ENCODE data around the gene CCND2. TPM values are rescaled to one million over a fixed set of nuclear protein-coding genes. Genes with fewer than 3 reads are reported as not detected.

The CCND2 gene
- total and polyA plus RNA-seq, 4 donors = 0.50 to 16.5 (median 3.0) TPM

DNA sequence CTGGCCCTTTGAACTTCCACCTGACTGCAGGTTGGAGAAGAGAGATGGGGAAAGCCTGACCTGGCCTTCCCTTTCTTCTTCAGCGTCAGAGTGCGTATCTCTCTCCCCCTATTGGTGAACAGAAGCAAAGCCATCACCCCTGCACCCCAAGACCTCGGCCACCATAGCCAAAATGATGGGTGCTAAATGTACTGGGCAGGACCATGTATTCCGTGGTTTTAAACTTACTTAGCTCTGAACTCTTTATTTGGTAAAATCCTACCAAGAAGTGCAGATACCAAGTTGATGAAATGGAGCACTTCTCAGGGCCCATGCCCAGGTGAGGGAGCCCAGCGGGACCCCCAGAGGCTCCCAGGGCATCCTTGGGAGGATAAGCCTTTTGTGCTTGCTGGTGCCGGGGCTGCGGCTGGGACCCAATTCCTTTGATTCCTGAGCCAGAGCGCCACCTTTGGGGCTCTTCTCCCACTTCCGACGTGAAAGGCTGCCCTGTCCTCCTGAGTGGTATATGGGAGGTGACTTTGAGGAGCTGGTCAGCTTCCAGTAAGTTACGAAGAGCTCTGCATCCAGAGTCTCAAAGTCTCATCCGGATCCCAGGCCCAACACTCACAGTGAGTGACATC, 9.4 kb downstream of the CCND2 start:
- Histone ChIP-seq H3K9me3 (ENCODE audit: control insufficient read depth in 4 of 4, low read length in 3 of 4) (no peaks in the 10 kb centered on the region), H3K36me3 (ENCODE audit: control insufficient read depth in 4 of 4, insufficient read depth in 3 of 4, low read depth in 1 of 4, low read length in 3 of 4) (no peaks in the 10 kb centered on the region), H3K4me3 (ENCODE audit: low read depth in 1 of 3, low read length in 3 of 3) (no peak overlapping the region), H3K27ac (ENCODE audit: low read depth in 1 of 2, low read length in 2 of 2) (no peak overlapping the region), H3K27me3 (ENCODE audit: control insufficient read depth in 4 of 4, insufficient read depth in 4 of 4, low read length in 3 of 4) (peaks cover 0 to 3% (median 0%) of the 10 kb centered on the region in 4 donors), H3K9ac (ENCODE audit: low read depth in 1 of 2, low read length in 2 of 2) (no peak overlapping the region), H3K4me1 (ENCODE audit: control insufficient read depth in 4 of 4, insufficient read depth in 4 of 4, low read length in 3 of 4) (peaks cover 0 to 4% (median 0%) of the 10 kb centered on the region in 4 donors)
- 69% methylated on average over 12 of the region's 12 CpGs for WGBS
- TF ChIP-seq HNF4A (conservative IDR thresholded peaks at IDR 0.05) = no peak
- TF ChIP-seq FOXA1 (IDR thresholded peaks at IDR 0.05) = no peak
- TF ChIP-seq ATF3 (IDR thresholded peaks at IDR 0.05) = no peak
- TF ChIP-seq NR2F2 (IDR thresholded peaks at IDR 0.05) = no peak
- TF ChIP-seq FOXA2 (IDR thresholded peaks at IDR 0.05) = no peak
- TF ChIP-seq MAX (IDR thresholded peaks at IDR 0.05) = no peak
- TF ChIP-seq TAF1 (conservative IDR thresholded peaks at IDR 0.05) = no peak
- TF ChIP-seq ZBTB33 (IDR thresholded peaks at IDR 0.05) = no peak
- no peak for TF ChIP-seq RXRA (IDR thresholded peaks at IDR 0.05)
- TF ChIP-seq HNF4G (IDR thresholded peaks at IDR 0.05) = no peak
- no peak for DNase-seq (ENCODE audit: low spot score)

DNA sequence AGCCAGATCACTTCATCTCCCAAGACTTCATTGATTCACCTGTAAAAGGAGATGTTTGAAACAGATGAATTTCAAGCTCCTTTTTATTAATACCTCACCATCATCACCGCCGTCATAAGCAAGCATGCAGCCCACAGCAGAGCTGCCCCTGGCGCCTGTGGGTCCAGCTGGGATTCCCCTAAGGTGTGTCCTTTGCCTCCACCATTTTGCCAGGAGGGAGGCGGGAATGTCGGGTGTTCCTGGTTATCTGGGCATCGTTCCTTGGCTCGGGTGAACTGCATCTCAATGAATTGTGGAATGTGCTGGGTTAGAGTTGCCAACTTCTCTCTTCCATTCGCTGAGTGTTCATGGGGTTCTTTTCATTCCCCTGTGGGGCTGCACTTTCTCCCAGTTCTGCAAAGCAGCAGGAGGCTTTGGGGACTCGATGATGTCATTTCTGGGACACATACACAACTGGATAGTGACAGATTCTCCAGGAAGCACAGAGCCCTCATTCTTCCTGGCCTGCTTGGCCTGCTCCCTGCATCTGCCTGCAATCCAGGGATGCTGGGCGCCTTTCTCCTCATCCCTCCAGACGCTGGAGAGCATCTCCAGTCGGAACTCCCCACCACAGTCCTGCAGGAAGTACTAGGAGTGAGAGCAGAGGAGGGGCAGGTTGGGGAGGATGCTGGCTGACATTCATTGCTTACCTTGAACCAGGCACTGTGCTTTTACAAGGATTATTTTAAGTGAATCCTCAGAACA, 10.1 kb downstream of the CCND2 start:
- Histone ChIP-seq H3K9me3 (ENCODE audit: control insufficient read depth in 4 of 4, low read length in 3 of 4) (no peaks in the 10 kb centered on the region), H3K4me3 (ENCODE audit: low read depth in 1 of 3, low read length in 3 of 3) (no peak overlapping the region), H3K27ac (ENCODE audit: low read depth in 1 of 2, low read length in 2 of 2) (no peak overlapping the region), H3K27me3 (ENCODE audit: control insufficient read depth in 4 of 4, insufficient read depth in 4 of 4, low read length in 3 of 4) (peaks cover 0 to 3% (median 0%) of the 10 kb centered on the region in 4 donors), H3K4me1 (ENCODE audit: control insufficient read depth in 4 of 4, insufficient read depth in 4 of 4, low read length in 3 of 4) (peaks cover 0 to 4% (median 0%) of the 10 kb centered on the region in 4 donors), H3K9ac (ENCODE audit: low read depth in 1 of 2, low read length in 2 of 2) (no peak overlapping the region), H3K36me3 (ENCODE audit: control insufficient read depth in 4 of 4, insufficient read depth in 3 of 4, low read depth in 1 of 4, low read length in 3 of 4) (no peaks in the 10 kb centered on the region)
- 76% methylated on average over 12 of the region's 12 CpGs for WGBS
- TF ChIP-seq SP1 (IDR thresholded peaks at IDR 0.05) (no peak), TAF1 (conservative IDR thresholded peaks at IDR 0.05) (no peak), HNF4G (IDR thresholded peaks at IDR 0.05) (no peak), YY1 (IDR thresholded peaks at IDR 0.05) (no peak), FOXA2 (IDR thresholded peaks at IDR 0.05) (no peak), NR2F2 (IDR thresholded peaks at IDR 0.05) (no peak), EGR1 (IDR thresholded peaks at IDR 0.05; ENCODE audit: low read depth in 2 of 2) (no peak), MAX (IDR thresholded peaks at IDR 0.05) (no peak), GABPA (IDR thresholded peaks at IDR 0.05 in 1 of 2, conservative IDR thresholded peaks at IDR 0.05 in 1 of 2) (no peak), CTCF (IDR thresholded peaks at IDR 0.05; ENCODE audit: low read depth, low read length, missing input control) (no peak), HNF4A (conservative IDR thresholded peaks at IDR 0.05) (no peak), FOXA1 (IDR thresholded peaks at IDR 0.05) (no peak), ATF3 (IDR thresholded peaks at IDR 0.05) (no peak), ZBTB33 (IDR thresholded peaks at IDR 0.05) (no peak), RXRA (IDR thresholded peaks at IDR 0.05) (no peak), RAD21 (IDR thresholded peaks at IDR 0.05) (no peak), JUND (IDR thresholded peaks at IDR 0.05) (no peak)
- TF ChIP-seq, protein P1, sequence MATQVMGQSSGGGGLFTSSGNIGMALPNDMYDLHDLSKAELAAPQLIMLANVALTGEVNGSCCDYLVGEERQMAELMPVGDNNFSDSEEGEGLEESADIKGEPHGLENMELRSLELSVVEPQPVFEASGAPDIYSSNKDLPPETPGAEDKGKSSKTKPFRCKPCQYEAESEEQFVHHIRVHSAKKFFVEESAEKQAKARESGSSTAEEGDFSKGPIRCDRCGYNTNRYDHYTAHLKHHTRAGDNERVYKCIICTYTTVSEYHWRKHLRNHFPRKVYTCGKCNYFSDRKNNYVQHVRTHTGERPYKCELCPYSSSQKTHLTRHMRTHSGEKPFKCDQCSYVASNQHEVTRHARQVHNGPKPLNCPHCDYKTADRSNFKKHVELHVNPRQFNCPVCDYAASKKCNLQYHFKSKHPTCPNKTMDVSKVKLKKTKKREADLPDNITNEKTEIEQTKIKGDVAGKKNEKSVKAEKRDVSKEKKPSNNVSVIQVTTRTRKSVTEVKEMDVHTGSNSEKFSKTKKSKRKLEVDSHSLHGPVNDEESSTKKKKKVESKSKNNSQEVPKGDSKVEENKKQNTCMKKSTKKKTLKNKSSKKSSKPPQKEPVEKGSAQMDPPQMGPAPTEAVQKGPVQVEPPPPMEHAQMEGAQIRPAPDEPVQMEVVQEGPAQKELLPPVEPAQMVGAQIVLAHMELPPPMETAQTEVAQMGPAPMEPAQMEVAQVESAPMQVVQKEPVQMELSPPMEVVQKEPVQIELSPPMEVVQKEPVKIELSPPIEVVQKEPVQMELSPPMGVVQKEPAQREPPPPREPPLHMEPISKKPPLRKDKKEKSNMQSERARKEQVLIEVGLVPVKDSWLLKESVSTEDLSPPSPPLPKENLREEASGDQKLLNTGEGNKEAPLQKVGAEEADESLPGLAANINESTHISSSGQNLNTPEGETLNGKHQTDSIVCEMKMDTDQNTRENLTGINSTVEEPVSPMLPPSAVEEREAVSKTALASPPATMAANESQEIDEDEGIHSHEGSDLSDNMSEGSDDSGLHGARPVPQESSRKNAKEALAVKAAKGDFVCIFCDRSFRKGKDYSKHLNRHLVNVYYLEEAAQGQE (IDR thresholded peaks at IDR 0.05) = no peak
- no peak for DNase-seq (ENCODE audit: low spot score)
